ENCODE results near the gene GP1BB. TPM values are rescaled to one million over a fixed set of nuclear protein-coding genes. Genes with fewer than 3 reads are reported as not detected.

GP1BB gene
- total and polyA plus RNA-seq, 5 donors: 9.0 to 29.5 TPM; not detected in 3

DNA sequence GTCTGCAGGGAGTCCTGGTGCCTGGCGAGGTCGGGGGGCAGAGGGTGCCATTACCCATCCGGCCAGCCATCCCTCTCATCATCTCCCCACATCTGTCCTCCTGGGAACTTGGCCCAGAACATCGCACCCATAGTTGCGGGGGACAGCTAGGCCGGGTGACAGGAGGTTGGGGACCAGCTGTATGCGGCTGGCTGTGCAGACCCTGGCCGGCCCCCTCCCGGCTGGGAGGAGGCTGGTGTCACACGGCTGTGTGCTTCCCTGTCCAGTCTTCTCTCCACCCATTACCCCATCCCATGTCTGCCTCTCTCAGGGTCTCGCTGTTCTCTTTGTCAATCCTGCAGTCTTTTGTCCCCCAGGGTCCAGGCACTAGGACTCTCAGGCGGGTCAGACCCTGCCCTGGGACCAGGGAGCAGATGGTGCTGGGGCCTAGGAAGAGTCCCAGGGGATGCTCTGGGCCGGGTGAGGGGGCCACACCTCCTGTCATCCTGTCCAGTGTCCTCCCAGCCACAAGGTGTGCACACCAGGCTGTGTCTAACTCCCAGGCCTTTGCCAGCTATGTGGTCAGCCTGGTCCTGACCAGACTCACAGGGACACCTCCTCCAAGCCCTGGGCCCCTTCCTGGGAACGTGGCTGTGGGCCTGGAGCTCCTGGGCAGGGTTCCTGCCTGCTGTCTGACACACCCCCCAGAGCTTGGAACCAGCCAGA, 30.8 kb downstream of the GP1BB start:
- Histone ChIP-seq H3K27ac (ENCODE audit: low read length) (no peak overlapping the region), H3K9me3 (ENCODE audit: control insufficient read depth, low read length) (no peaks in the 10 kb centered on the region), H3K4me3 (ENCODE audit: low read length) (no peak overlapping the region), H3K4me1 (ENCODE audit: control insufficient read depth, insufficient read depth, low read length) (peaks cover 4% of the 10 kb centered on the region), H3K27me3 (ENCODE audit: control insufficient read depth, insufficient read depth) (no peaks in the 10 kb centered on the region)
- ATAC-seq: no peak
- no peak for DNase-seq
- 60% methylated on average over 14 of the region's 14 CpGs for WGBS
- intact Hi-C loops (cut with DNase I): no loop called here

DNA sequence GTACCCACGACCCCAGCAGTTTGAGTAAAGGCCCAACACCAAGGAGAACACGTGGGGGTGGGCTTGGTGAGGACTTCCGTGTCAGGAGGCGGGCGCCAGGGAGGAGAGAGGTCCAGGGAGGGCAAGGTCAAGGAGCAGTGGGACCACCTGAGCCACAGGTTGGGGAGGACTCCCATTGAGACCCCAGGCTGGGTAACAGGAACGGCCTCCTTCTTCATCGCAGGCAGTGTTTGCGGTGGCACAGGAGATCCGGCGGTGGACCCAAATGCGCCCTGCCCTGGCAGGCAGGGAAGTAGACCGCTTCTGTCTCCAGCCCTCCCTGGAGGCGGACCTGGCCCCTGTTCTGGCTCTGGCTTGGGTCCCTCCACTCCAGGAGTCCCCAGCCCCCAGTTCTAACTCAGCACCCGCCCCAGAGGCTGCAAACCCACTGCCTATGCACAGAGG, 31.4 kb downstream of the GP1BB start:
- Histone ChIP-seq H3K27ac (ENCODE audit: low read length) (no peak overlapping the region), H3K4me1 (ENCODE audit: control insufficient read depth, insufficient read depth, low read length) (peaks cover 4% of the 10 kb centered on the region), H3K9me3 (ENCODE audit: control insufficient read depth, low read length) (no peaks in the 10 kb centered on the region), H3K4me3 (ENCODE audit: low read length) (no peak overlapping the region), H3K27me3 (ENCODE audit: control insufficient read depth, insufficient read depth) (no peaks in the 10 kb centered on the region)
- WGBS: 31% methylated on average over 14 of the region's 14 CpGs
- ATAC-seq (no peak), DNase-seq (no peak)
- intact Hi-C loops (cut with DNase I): no loop called here

GRCh38 chr22:19755145-19755710, 31.9 kb downstream of the GP1BB start:
- ATAC-seq: no peak
- Histone ChIP-seq H3K9me3 (ENCODE audit: control insufficient read depth, low read length) (no peaks in the 10 kb centered on the region), H3K4me3 (ENCODE audit: low read length) (no peak overlapping the region), H3K27me3 (ENCODE audit: control insufficient read depth, insufficient read depth) (no peaks in the 10 kb centered on the region), H3K27ac (ENCODE audit: low read length) (no peak overlapping the region), H3K4me1 (ENCODE audit: control insufficient read depth, insufficient read depth, low read length) (peaks cover 4% of the 10 kb centered on the region)
- intact Hi-C loops (cut with DNase I): no loop called here
- 1% methylated on average over 59 of the region's 59 CpGs for WGBS
- DNase-seq: no peak

DNA sequence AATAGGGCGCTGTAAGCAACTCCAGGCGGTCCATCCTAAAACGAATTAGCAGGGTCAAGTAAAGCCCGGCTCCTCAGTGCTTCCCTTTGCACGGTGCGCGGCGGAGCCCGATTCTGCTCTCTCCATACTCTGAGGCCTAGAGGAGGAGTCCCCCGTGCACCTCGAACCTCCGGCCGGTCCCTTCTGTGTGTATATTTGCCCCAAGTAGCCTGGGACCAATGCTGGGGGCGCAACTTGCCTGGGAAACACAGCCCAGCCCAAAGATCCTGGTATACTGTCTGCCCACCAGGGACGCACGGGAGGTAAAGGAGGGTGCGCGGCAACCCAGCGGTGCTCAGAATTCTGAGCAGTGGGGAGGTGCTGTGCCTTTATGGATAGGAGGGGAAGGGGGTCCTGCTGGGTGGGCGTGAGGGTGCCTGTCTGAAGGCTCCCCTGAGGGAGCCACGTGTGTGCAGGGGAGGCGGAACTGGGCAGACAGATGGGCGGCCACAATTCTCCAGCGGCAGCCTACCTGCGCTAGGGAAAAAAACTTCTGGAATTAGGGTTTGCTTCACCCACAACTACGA, 32.5 kb downstream of the GP1BB start:
- ATAC-seq (no peak), DNase-seq (no peak)
- Histone ChIP-seq H3K27ac (ENCODE audit: low read length) (no peak overlapping the region), H3K4me1 (ENCODE audit: control insufficient read depth, insufficient read depth, low read length) (peaks cover 4% of the 10 kb centered on the region), H3K4me3 (ENCODE audit: low read length) (no peak overlapping the region), H3K9me3 (ENCODE audit: control insufficient read depth, low read length) (no peaks in the 10 kb centered on the region), H3K27me3 (ENCODE audit: control insufficient read depth, insufficient read depth) (no peaks in the 10 kb centered on the region)
- WGBS: 3% methylated on average over 26 of the region's 26 CpGs
- intact Hi-C loops (cut with DNase I): no loop called here

GRCh38 chr22:19756288-19757128, 33.2 kb downstream of the GP1BB start:
- peak overlapping the region; percentile 11 for H3K4me3 ChIP-seq (ENCODE audit: low read length)
- H3K9me3 ChIP-seq (ENCODE audit: control insufficient read depth, low read length): no peaks in the 10 kb centered on the region
- intact Hi-C loops (cut with DNase I): no loop called here
- H3K27me3 ChIP-seq (ENCODE audit: control insufficient read depth, insufficient read depth): no peaks in the 10 kb centered on the region
- ATAC-seq (peak; percentile 23), DNase-seq (peak in 2 of 3 donors; percentile 64 to 78)
- H3K27ac ChIP-seq (ENCODE audit: low read length): no peak overlapping the region
- peaks cover 4% of the 10 kb centered on the region for H3K4me1 ChIP-seq (ENCODE audit: control insufficient read depth, insufficient read depth, low read length)
- WGBS: 4% methylated on average over 76 of the region's 76 CpGs

- ATAC-seq (no peak), DNase-seq (peak in 2 of 3 donors; percentile 42 to 62)
- Histone ChIP-seq H3K4me1 (ENCODE audit: control insufficient read depth, insufficient read depth, low read length) (peaks cover 4% of the 10 kb centered on the region), H3K27me3 (ENCODE audit: control insufficient read depth, insufficient read depth) (no peaks in the 10 kb centered on the region), H3K9me3 (ENCODE audit: control insufficient read depth, low read length) (no peaks in the 10 kb centered on the region), H3K27ac (ENCODE audit: low read length) (no peak overlapping the region), H3K4me3 (ENCODE audit: low read length) (no peak overlapping the region)
- intact Hi-C loops (cut with DNase I): no loop called here
- 42% methylated on average over 16 of the region's 16 CpGs for WGBS
Observed at GRCh38 chr22:19757140-19757984, 34.0 kb downstream of the GP1BB start.

GRCh38 chr22:19757985-19758895, 34.9 kb downstream of the GP1BB start:
- ATAC-seq (no peak), DNase-seq (peak in 2 of 3 donors; percentile 38 to 52)
- Histone ChIP-seq H3K4me1 (ENCODE audit: control insufficient read depth, insufficient read depth, low read length) (peaks cover 4% of the 10 kb centered on the region), H3K9me3 (ENCODE audit: control insufficient read depth, low read length) (no peaks in the 10 kb centered on the region), H3K27me3 (ENCODE audit: control insufficient read depth, insufficient read depth) (no peaks in the 10 kb centered on the region), H3K4me3 (ENCODE audit: low read length) (no peak overlapping the region), H3K27ac (ENCODE audit: low read length) (no peak overlapping the region)
- intact Hi-C loops (cut with DNase I): no loop called here
- 31% methylated on average over 43 of the region's 43 CpGs for WGBS

GRCh38 chr22:19758896-19759426, 35.6 kb downstream of the GP1BB start:
- H3K27ac ChIP-seq (ENCODE audit: low read length): no peak overlapping the region
- DNase-seq (peak in 1 of 3 donors; percentile 49), ATAC-seq (no peak)
- H3K9me3 ChIP-seq (ENCODE audit: control insufficient read depth, low read length): no peaks in the 10 kb centered on the region
- peaks cover 4% of the 10 kb centered on the region for H3K4me1 ChIP-seq (ENCODE audit: control insufficient read depth, insufficient read depth, low read length)
- no peaks in the 10 kb centered on the region for H3K27me3 ChIP-seq (ENCODE audit: control insufficient read depth, insufficient read depth)
- WGBS: 8% methylated on average over 21 of the region's 21 CpGs
- intact Hi-C loops (cut with DNase I): no loop called here
- H3K4me3 ChIP-seq (ENCODE audit: low read length): no peak overlapping the region

- H3K9me3 ChIP-seq (ENCODE audit: control insufficient read depth, low read length): no peaks in the 10 kb centered on the region
- ATAC-seq: no peak
- no peaks in the 10 kb centered on the region for H3K27me3 ChIP-seq (ENCODE audit: control insufficient read depth, insufficient read depth)
- no peak overlapping the region for H3K4me3 ChIP-seq (ENCODE audit: low read length)
- intact Hi-C loops (cut with DNase I): no loop called here
- peak in 2 of 3 donors; percentile 45 to 56 for DNase-seq
- WGBS: 4% methylated on average over 43 of the region's 43 CpGs
- no peak overlapping the region for H3K27ac ChIP-seq (ENCODE audit: low read length)
- H3K4me1 ChIP-seq (ENCODE audit: control insufficient read depth, insufficient read depth, low read length): peaks cover 4% of the 10 kb centered on the region
Observed at GRCh38 chr22:19759427-19760057, 36.2 kb downstream of the GP1BB start.
